Stimulated activated CD8-positive, alpha-beta memory T cell treated with anti-CD3 and anti-CD28 coated beads, Interleukin-12 subunit alpha, Interleukin-12 subunit beta, amount 100 ng/mL, for 1 hour (primary cell): ENCODE data around the gene SOD3.

Experiments
- DNase-seq: peaks from one replicate; pipeline ENCODE4 v3.0.0-alpha.2; 2020; ENCODE audit warnings: low read depth

SOD3 gene

GRCh38 chr4:24794916-24795665 is at the start of gene SOD3:
Gene SOD3, plus strand, starts transcription at chr4:24795573. Its CDS starts 3,949 bp downstream, at chr4:24799522.
- no peak for DNase-seq

- DNase-seq: no peak
Observed at GRCh38 chr4:24747234-24747975, 48.0 kb upstream of the SOD3 start.

- DNase-seq: no peak
Observed at GRCh38 chr4:24748023-24748422, 47.4 kb upstream of the SOD3 start.

- no peak for DNase-seq
Observed at GRCh38 chr4:24748758-24749350, 46.5 kb upstream of the SOD3 start.

GRCh38 chr4:24750106-24750505 is 45.3 kb upstream of the SOD3 start:
- DNase-seq: no peak

GRCh38 chr4:24751926-24752539 is 43.3 kb upstream of the SOD3 start:
- no peak for DNase-seq

- no peak for DNase-seq
Observed at GRCh38 chr4:24753519-24753918, 41.9 kb upstream of the SOD3 start.

- no peak for DNase-seq
Observed at GRCh38 chr4:24754571-24754970, 40.8 kb upstream of the SOD3 start.

GRCh38 chr4:24763631-24764297 is 31.6 kb upstream of the SOD3 start:
- DNase-seq: no peak

GRCh38 chr4:24764345-24764744 is 31.0 kb upstream of the SOD3 start:
- no peak for DNase-seq

GRCh38 chr4:24765376-24765988 is 29.9 kb upstream of the SOD3 start:
- DNase-seq: no peak

GRCh38 chr4:24768006-24768405 is 27.4 kb upstream of the SOD3 start:
- DNase-seq: no peak

- no peak for DNase-seq
Observed at GRCh38 chr4:24768604-24769003, 26.8 kb upstream of the SOD3 start.

GRCh38 chr4:24769571-24769970 is 25.8 kb upstream of the SOD3 start:
- no peak for DNase-seq

GRCh38 chr4:24770032-24770584 is 25.3 kb upstream of the SOD3 start:
- no peak for DNase-seq

GRCh38 chr4:24770667-24771066 is 24.7 kb upstream of the SOD3 start:
- DNase-seq: no peak

GRCh38 chr4:24771241-24771640 is 24.1 kb upstream of the SOD3 start:
- no peak for DNase-seq

GRCh38 chr4:24772061-24772705 is 23.2 kb upstream of the SOD3 start:
- DNase-seq: no peak

- no peak for DNase-seq
Observed at GRCh38 chr4:24772952-24773351, 22.4 kb upstream of the SOD3 start.

- no peak for DNase-seq
Observed at GRCh38 chr4:24774452-24774851, 20.9 kb upstream of the SOD3 start.
